HCEC 1CT (cell line): ENCODE data around the gene ADAMTS13.

ENCODE experiments used
- DNase-seq: peaks from one replicate; pipeline ENCODE4 v3.0.0-alpha.2; 2017

Gene ADAMTS13

GRCh38 chr9:133393399-133393798, 28.8 kb upstream of the ADAMTS13 start:
- DNase-seq = no peak

GRCh38 chr9:133394687-133395271, 27.4 kb upstream of the ADAMTS13 start:
- DNase-seq = no peak

GRCh38 chr9:133396952-133397351, 25.2 kb upstream of the ADAMTS13 start:
- DNase-seq = peak; percentile 6

GRCh38 chr9:133397370-133397769, 24.8 kb upstream of the ADAMTS13 start:
- no peak for DNase-seq

- DNase-seq = no peak
Observed at GRCh38 chr9:133397895-133398294, 24.3 kb upstream of the ADAMTS13 start.

- no peak for DNase-seq
Observed at GRCh38 chr9:133400292-133400691, 21.9 kb upstream of the ADAMTS13 start.

GRCh38 chr9:133401588-133401987, 20.6 kb upstream of the ADAMTS13 start:
- DNase-seq = no peak

- no peak for DNase-seq
Observed at GRCh38 chr9:133402689-133403088, 19.5 kb upstream of the ADAMTS13 start.

GRCh38 chr9:133403766-133404453, 18.3 kb upstream of the ADAMTS13 start:
- no peak for DNase-seq

- no peak for DNase-seq
Observed at GRCh38 chr9:133404454-133405002, 17.6 kb upstream of the ADAMTS13 start.

- peak; percentile 1 for DNase-seq
Observed at GRCh38 chr9:133405508-133406438, 16.4 kb upstream of the ADAMTS13 start.

GRCh38 chr9:133406480-133407307, 15.5 kb upstream of the ADAMTS13 start:
- peak; percentile 60 for DNase-seq

- no peak for DNase-seq
Observed at GRCh38 chr9:133408042-133408441, 14.1 kb upstream of the ADAMTS13 start.

GRCh38 chr9:133415170-133415569, 7.0 kb upstream of the ADAMTS13 start:
- DNase-seq = no peak

- DNase-seq = peak; percentile 85
Observed at GRCh38 chr9:133417541-133418461, 4.4 kb upstream of the ADAMTS13 start, which contains the start of gene REXO4. TSS of gene REXO4 (minus strand) at chr9:133418010. CDS start at chr9:133417844, 166 bp downstream.

GRCh38 chr9:133419005-133419404, 3.2 kb upstream of the ADAMTS13 start:
- DNase-seq = no peak

- DNase-seq = no peak
Observed at GRCh38 chr9:133420392-133420827, 1.8 kb upstream of the ADAMTS13 start.

GRCh38 chr9:133423216-133423615, 1.0 kb downstream of the ADAMTS13 start:
- DNase-seq = peak; percentile 5

- DNase-seq = no peak
Observed at GRCh38 chr9:133424187-133424586, 2.0 kb downstream of the ADAMTS13 start.

GRCh38 chr9:133425049-133425632, 3.0 kb downstream of the ADAMTS13 start:
- no peak for DNase-seq

- DNase-seq = no peak
Observed at GRCh38 chr9:133426011-133426410, 3.8 kb downstream of the ADAMTS13 start.
